ENCODE measurements around the gene ZBTB1. TPM values are rescaled to one million over a fixed set of nuclear protein-coding genes. Genes with fewer than 3 reads are reported as not detected.

The ZBTB1 gene
- total RNA-seq, 1 experiment from 2014 or later, result 37.8 TPM

DNA sequence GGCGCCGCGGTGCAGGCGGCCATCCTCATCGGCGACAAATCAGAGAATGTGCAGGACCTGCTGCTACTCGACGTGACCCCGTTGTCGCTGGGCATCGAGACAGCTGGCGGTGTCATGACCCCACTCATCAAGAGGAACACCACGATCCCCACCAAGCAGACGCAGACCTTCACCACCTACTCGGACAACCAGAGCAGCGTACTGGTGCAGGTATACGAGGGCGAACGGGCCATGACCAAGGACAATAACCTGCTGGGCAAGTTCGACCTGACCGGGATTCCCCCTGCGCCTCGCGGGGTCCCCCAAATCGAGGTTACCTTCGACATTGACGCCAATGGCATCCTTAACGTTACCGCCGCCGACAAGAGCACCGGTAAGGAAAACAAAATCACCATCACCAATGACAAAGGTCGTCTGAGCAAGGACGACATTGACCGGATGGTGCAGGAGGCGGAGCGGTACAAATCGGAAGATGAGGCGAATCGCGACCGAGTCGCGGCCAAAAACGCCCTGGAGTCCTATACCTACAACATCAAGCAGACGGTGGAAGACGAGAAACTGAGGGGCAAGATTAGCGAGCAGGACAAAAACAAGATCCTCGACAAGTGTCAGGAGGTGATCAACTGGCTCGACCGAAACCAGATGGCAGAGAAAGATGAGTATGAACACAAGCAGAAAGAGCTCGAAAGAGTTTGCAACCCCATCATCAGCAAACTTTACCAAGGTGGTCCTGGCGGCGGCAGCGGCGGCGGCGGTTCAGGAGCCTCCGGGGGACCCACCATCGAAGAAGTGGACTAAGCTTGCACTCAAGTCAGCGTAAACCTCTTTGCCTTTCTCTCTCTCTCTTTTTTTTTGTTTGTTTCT lies 37.6 kb downstream of the ZBTB1 start:
- Histone ChIP-seq H2BK15ac (ENCODE audit: low read depth, low read length) (no peak overlapping the region), H3K18ac (ENCODE audit: insufficient read length, low read depth, low read length) (no peak overlapping the region), H3K56ac (ENCODE audit: insufficient read length, low read depth, low read length) (no peak overlapping the region), H3K27ac (ENCODE audit: insufficient read length, low read depth, low read length) (no peak overlapping the region), H3T11ph (ENCODE audit: low read length) (no peak overlapping the region), H3K9me3 (ENCODE audit: control insufficient read depth, low read depth, low read length) (no peaks in the 10 kb centered on the region), H3K23ac (ENCODE audit: insufficient read length, low read depth, low read length) (no peak overlapping the region), H3K23me2 (ENCODE audit: insufficient read length, low read depth, low read length, poor library complexity, severe bottlenecking) (peaks cover 6% of the 10 kb centered on the region), H2BK5ac (ENCODE audit: insufficient read length, low read length) (no peak overlapping the region), H4K8ac (replicated peaks; ENCODE audit: insufficient read length, low read depth, low read length) (no peak overlapping the region), H3K4ac (ENCODE audit: low read depth, low read length) (no peak overlapping the region), H3K14ac (ENCODE audit: insufficient read depth, low read length) (no peak overlapping the region), H3K4me2 (ENCODE audit: insufficient read depth, insufficient read length, low read length) (peak overlapping the region; percentile 66), H3K27me3 (ENCODE audit: insufficient read depth, low read length) (no peaks in the 10 kb centered on the region), H3K79me2 (ENCODE audit: insufficient read depth, low read length) (no peaks in the 10 kb centered on the region), H2AFZ (ENCODE audit: low read length) (no peak overlapping the region), H4K5ac (ENCODE audit: insufficient read length, low read depth, low read length) (no peak overlapping the region), H2BK12ac (ENCODE audit: insufficient read length, low read depth, low read length) (no peak overlapping the region), H4K20me1 (ENCODE audit: control insufficient read depth, insufficient read depth, insufficient read length) (no peaks in the 10 kb centered on the region), H3K9ac (ENCODE audit: extremely low read depth, insufficient read length, low read length) (peak overlapping the region; percentile 52), H3K79me1 (ENCODE audit: insufficient read depth, low read depth, low read length, poor library complexity, severe bottlenecking) (no peaks in the 10 kb centered on the region), H4K91ac (ENCODE audit: insufficient read length, low read depth, low read length) (no peak overlapping the region), H2BK20ac (ENCODE audit: low read depth, low read length, poor library complexity, severe bottlenecking) (no peak overlapping the region), H2AK5ac (ENCODE audit: insufficient read length, low read length) (no peak overlapping the region), H2BK120ac (ENCODE audit: low read depth, low read length, poor library complexity, severe bottlenecking) (no peak overlapping the region), H3K4me1 (ENCODE audit: insufficient read depth, low read length) (no peaks in the 10 kb centered on the region)
- WGBS (ENCODE audit: extremely low coverage, insufficient read length, low lambda C conversion rate), result no CpG with 5 or more reads among the region's 61 CpGs
- DNase-seq, result no peak
- H3K9me3 Mint-ChIP-seq, result peaks cover 24 to 26% of the 10 kb centered on the region in 2 experiments
- H3K36me3 Mint-ChIP-seq (ENCODE audit: insufficient read depth in 1 of 3, low read depth in 3 of 3), result peaks cover 21 to 26% (median 21%) of the 10 kb centered on the region in 3 experiments; a peak in 6 of 7 replicates
- H3K27ac Mint-ChIP-seq, result peak overlapping the region in 2 of 3 experiments; percentile 46 to 51; a peak in 1 of 7 replicates
- TF ChIP-seq, protein P1, sequence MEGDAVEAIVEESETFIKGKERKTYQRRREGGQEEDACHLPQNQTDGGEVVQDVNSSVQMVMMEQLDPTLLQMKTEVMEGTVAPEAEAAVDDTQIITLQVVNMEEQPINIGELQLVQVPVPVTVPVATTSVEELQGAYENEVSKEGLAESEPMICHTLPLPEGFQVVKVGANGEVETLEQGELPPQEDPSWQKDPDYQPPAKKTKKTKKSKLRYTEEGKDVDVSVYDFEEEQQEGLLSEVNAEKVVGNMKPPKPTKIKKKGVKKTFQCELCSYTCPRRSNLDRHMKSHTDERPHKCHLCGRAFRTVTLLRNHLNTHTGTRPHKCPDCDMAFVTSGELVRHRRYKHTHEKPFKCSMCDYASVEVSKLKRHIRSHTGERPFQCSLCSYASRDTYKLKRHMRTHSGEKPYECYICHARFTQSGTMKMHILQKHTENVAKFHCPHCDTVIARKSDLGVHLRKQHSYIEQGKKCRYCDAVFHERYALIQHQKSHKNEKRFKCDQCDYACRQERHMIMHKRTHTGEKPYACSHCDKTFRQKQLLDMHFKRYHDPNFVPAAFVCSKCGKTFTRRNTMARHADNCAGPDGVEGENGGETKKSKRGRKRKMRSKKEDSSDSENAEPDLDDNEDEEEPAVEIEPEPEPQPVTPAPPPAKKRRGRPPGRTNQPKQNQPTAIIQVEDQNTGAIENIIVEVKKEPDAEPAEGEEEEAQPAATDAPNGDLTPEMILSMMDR (conservative IDR thresholded peaks at IDR 0.05), result no peak
- peaks cover 40 to 42% of the 10 kb centered on the region in 2 experiments for H3K4me1 Mint-ChIP-seq
- H3K27me3 Mint-ChIP-seq (ENCODE audit: low read depth), result peaks cover 2% of the 10 kb centered on the region
- peak overlapping the region; percentile 12 to 40; a peak in 3 of 5 replicates for H3K4me3 Mint-ChIP-seq
